Chondrocyte (in vitro differentiated cells): ENCODE data around the gene GTF3C2. TPM values are rescaled to one million over a fixed set of nuclear protein-coding genes. Genes with fewer than 3 reads are reported as not detected.

Experiments used
- DNase-seq: peaks from one replicate; pipeline ENCODE4 v3.0.0; 2021; ENCODE audit warnings: mixed read lengths, low spot score
- H3K27ac Mint-ChIP-seq: one replicate; pipeline ENCODE4 v1.8.0; 2021; ENCODE audit warnings: mild to moderate bottlenecking, moderate library complexity, mixed read lengths; ENCODE audit not compliant: unreplicated experiment
- H3K27me3 Mint-ChIP-seq: 2 replicates; pipeline ENCODE4 v1.8.0; 2021; ENCODE audit warnings: low read depth, mixed read lengths
- H3K36me3 Mint-ChIP-seq: 2 replicates; pipeline ENCODE4 v1.8.0; 2021; ENCODE audit warnings: low read depth, mixed read lengths
- H3K4me1 Mint-ChIP-seq: 2 replicates; pipeline ENCODE4 v1.8.0; 2021; ENCODE audit warnings: low read depth, mild to moderate bottlenecking, mixed read lengths
- H3K4me3 Mint-ChIP-seq: one replicate; pipeline ENCODE4 v1.8.0; 2021; ENCODE audit warnings: mild to moderate bottlenecking, moderate library complexity, mixed read lengths; ENCODE audit not compliant: unreplicated experiment
- H3K9me3 Mint-ChIP-seq: 2 replicates; pipeline ENCODE4 v1.8.0; 2021; ENCODE audit warnings: low read depth, mixed read lengths
- CTCF ChIP-seq: fragments of 200-600 bp; sonication (generic); IDR thresholded peaks from 2 replicates; pipeline ENCODE4 v1.5.0; 2021; ENCODE audit warnings: antibody characterized with exemption, mild to moderate bottlenecking, moderate library complexity
- total RNA-seq: library from RNA; stranded (reverse); gene quantifications from 3 replicates; pipeline ENCODE4 v1.2.1, GENCODE V29; 2021

Gene GTF3C2
- total RNA-seq, 1 donor from 2014 or later: 42.0 TPM

GRCh38 chr2:27290549-27290948 lies 66.0 kb downstream of the GTF3C2 start:
- Mint-ChIP-seq H3K4me3 (no peak overlapping the region), H3K27ac (no peak overlapping the region), H3K27me3 (peaks cover 31% of the 10 kb centered on the region), H3K9me3 (no peaks in the 10 kb centered on the region), H3K36me3 (no peaks in the 10 kb centered on the region), H3K4me1 (peaks cover 15% of the 10 kb centered on the region)
- DNase-seq: no peak
- no peak for TF ChIP-seq CTCF

GRCh38 chr2:27288610-27289009 lies 68.0 kb downstream of the GTF3C2 start:
- Mint-ChIP-seq H3K27ac (no peak overlapping the region), H3K4me3 (no peak overlapping the region), H3K36me3 (no peaks in the 10 kb centered on the region), H3K9me3 (no peaks in the 10 kb centered on the region), H3K27me3 (peaks cover 41% of the 10 kb centered on the region), H3K4me1 (peaks cover 8% of the 10 kb centered on the region)
- TF ChIP-seq CTCF: no peak
- no peak for DNase-seq

GRCh38 chr2:27285481-27285880 lies 71.1 kb downstream of the GTF3C2 start:
- H3K27me3 Mint-ChIP-seq: peaks cover 33% of the 10 kb centered on the region
- no peak for TF ChIP-seq CTCF
- peaks cover 23% of the 10 kb centered on the region for H3K4me1 Mint-ChIP-seq

GRCh38 chr2:27284996-27285395 lies 71.6 kb downstream of the GTF3C2 start:
- no peak for TF ChIP-seq CTCF
- no peak overlapping the region for H3K4me3 Mint-ChIP-seq
- no peaks in the 10 kb centered on the region for H3K36me3 Mint-ChIP-seq
- peaks cover 33% of the 10 kb centered on the region for H3K27me3 Mint-ChIP-seq
- H3K9me3 Mint-ChIP-seq: no peaks in the 10 kb centered on the region
- peaks cover 24% of the 10 kb centered on the region for H3K4me1 Mint-ChIP-seq
- no peak overlapping the region for H3K27ac Mint-ChIP-seq
- DNase-seq: no peak

More at GRCh38 chr2:27285481-27285880, 71.1 kb downstream of the GTF3C2 start:
- no peak for DNase-seq
- no peaks in the 10 kb centered on the region for H3K36me3 Mint-ChIP-seq
- H3K27ac Mint-ChIP-seq: no peak overlapping the region
- H3K4me3 Mint-ChIP-seq: no peak overlapping the region
- H3K9me3 Mint-ChIP-seq: no peaks in the 10 kb centered on the region

GRCh38 chr2:27282892-27283291 lies 73.7 kb downstream of the GTF3C2 start:
- Mint-ChIP-seq H3K4me1 (peaks cover 28% of the 10 kb centered on the region), H3K4me3 (no peak overlapping the region), H3K27ac (no peak overlapping the region), H3K9me3 (no peaks in the 10 kb centered on the region), H3K36me3 (no peaks in the 10 kb centered on the region), H3K27me3 (peaks cover 35% of the 10 kb centered on the region)
- DNase-seq: no peak
- no peak for TF ChIP-seq CTCF
